Activated T-cell treated with anti-CD3 and anti-CD28 coated beads, Interleukin-2, amount 50 U/mL, for 4 hours (primary cell): ENCODE results near the gene SMIM10L2A. TPM values are rescaled to one million over a fixed set of nuclear protein-coding genes. Genes with fewer than 3 reads are reported as not detected.
"Not testable (repeated sequence)": the region's sequence is repeated elsewhere in the genome, so short reads cannot be mapped to it uniquely, and the experiment has no call there.

ENCODE experiments used
- ATAC-seq, 2 donors: fragments of 200-7000 bp; cut with Tn5 transposase; one replicate each; pipeline ENCODE4 v1.10.0; 2021
- DNase-seq: peaks from one replicate; pipeline ENCODE4 v3.0.0-alpha.2; 2020
- H3K27me3 Mint-ChIP-seq: one replicate; pipeline ENCODE4 v1.8.0; 2021; ENCODE audit warnings: low read depth, mixed read lengths
- H3K36me3 Mint-ChIP-seq: one replicate; pipeline ENCODE4 v1.8.0; 2022; ENCODE audit warnings: mixed read lengths; ENCODE audit not compliant: insufficient read depth
- H3K4me1 Mint-ChIP-seq: one replicate; pipeline ENCODE4 v1.8.0; 2021; ENCODE audit warnings: low read depth, mixed read lengths
- H3K4me3 Mint-ChIP-seq: one replicate; pipeline ENCODE4 v1.8.0; 2021; ENCODE audit warnings: mild to moderate bottlenecking, moderate library complexity, mixed read lengths
- H3K9me3 Mint-ChIP-seq: one replicate; pipeline ENCODE4 v1.8.0; 2021; ENCODE audit warnings: mixed read lengths
- total RNA-seq, 3 donors: library from RNA; stranded (reverse); gene quantifications; one replicate each; pipeline ENCODE4 v1.2.1, GENCODE V29; 2021

SMIM10L2A gene
- total RNA-seq, 3 donors from 2014 or later = 0.38 to 0.66 (median 0.61) TPM

- not testable (repeated sequence) for DNase-seq, H3K9me3 Mint-ChIP-seq, H3K27me3 Mint-ChIP-seq, H3K4me3 Mint-ChIP-seq, ATAC-seq, H3K36me3 Mint-ChIP-seq
- H3K4me1 Mint-ChIP-seq = peaks cover 20% of the 10 kb centered on the region
These were observed 15.3 kb upstream of the SMIM10L2A start for GRCh38 chrX:135406428-135406827.

GRCh38 chrX:135408794-135409193 lies 12.9 kb upstream of the SMIM10L2A start:
- Mint-ChIP-seq H3K27me3 (no peaks in the 10 kb centered on the region), H3K4me3 (no peak overlapping the region), H3K9me3 (no peaks in the 10 kb centered on the region), H3K36me3 (no peaks in the 10 kb centered on the region), H3K4me1 (peaks cover 7% of the 10 kb centered on the region)
- DNase-seq (no peak), ATAC-seq (no peak)

- Mint-ChIP-seq H3K9me3 (no peaks in the 10 kb centered on the region), H3K36me3 (no peaks in the 10 kb centered on the region), H3K4me3 (no peak overlapping the region), H3K4me1 (peaks cover 5% of the 10 kb centered on the region), H3K27me3 (no peaks in the 10 kb centered on the region)
- DNase-seq (no peak), ATAC-seq (no peak)
These were observed 10.7 kb upstream of the SMIM10L2A start for GRCh38 chrX:135410861-135411627.

DNA sequence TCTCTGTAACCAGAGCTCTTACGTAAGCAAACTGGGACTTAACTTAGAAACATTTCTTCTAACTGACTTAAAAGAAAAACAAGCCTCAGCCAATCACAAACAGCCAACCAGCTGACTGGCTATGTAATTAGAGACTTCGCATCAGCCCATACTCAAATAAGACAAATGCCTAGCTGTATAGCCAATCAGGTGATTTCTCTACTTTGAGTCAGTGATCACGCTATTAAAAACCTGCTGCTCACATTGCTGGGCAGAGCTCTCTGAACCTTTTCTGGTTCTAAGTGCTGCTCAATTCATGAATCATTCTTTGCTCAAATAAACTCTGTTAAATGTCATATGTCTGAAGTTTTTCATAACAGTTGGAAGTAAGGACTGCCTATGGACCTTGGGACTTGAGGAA lies 9.9 kb upstream of the SMIM10L2A start:
- no peaks in the 10 kb centered on the region for H3K36me3 Mint-ChIP-seq
- H3K4me3 Mint-ChIP-seq = no peak overlapping the region
- H3K27me3 Mint-ChIP-seq = no peaks in the 10 kb centered on the region
- peaks cover 5% of the 10 kb centered on the region for H3K4me1 Mint-ChIP-seq
- DNase-seq = no peak
- ATAC-seq = no peak
- H3K9me3 Mint-ChIP-seq = no peaks in the 10 kb centered on the region

DNA sequence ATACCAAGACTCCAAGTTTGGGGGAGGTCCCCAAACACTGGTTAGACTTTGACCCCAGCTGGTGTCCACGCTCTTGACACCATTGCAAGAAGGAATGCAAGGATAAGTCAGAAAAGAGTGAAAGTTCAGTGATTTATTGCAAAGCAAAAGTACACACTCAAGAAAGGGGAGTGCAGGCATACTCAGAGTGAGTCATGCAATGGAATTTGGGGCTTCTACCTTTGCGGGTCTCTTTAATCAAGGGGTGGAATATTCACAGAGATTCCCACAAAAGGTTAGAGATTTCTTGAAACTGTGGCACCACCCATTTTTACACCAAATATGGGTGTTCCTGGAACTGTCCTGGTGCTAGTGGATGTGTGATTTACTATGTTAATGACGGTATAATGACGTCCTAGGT lies 5.2 kb upstream of the SMIM10L2A start:
- Mint-ChIP-seq H3K27me3 (no peaks in the 10 kb centered on the region), H3K4me3 (no peak overlapping the region), H3K36me3 (no peaks in the 10 kb centered on the region), H3K9me3 (no peaks in the 10 kb centered on the region), H3K4me1 (peaks cover 4% of the 10 kb centered on the region)
- no peak for ATAC-seq
- DNase-seq = no peak

- Mint-ChIP-seq H3K4me3 (peak overlapping the region; percentile 68), H3K27me3 (no peaks in the 10 kb centered on the region), H3K36me3 (no peaks in the 10 kb centered on the region), H3K4me1 (peaks cover 3% of the 10 kb centered on the region), H3K9me3 (no peaks in the 10 kb centered on the region)
- DNase-seq (no peak), ATAC-seq (no peak)
These were observed 913 bp upstream of the SMIM10L2A start for GRCh38 chrX:135420831-135421230.

DNA sequence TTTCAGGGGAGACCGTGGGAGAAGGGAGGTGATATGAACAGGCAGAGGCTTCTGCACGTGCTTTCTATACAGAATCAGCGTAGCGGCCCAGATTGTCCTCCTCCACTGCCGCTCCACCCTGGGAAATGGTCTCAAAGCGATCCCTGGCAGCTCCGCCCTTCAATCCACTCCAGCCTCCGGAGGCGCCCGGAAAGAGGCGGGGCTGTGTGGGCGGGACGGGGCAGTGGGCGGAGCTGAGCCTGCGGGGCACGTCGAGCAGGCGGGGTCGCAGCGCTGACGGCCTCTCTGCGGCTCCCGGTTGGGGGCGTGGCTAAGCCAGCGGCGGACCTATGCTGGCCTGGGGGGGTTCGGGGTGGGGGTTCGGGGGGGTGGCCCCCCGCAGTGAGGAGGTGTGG lies 210 bp upstream of the SMIM10L2A start:
- Mint-ChIP-seq H3K27me3 (no peaks in the 10 kb centered on the region), H3K4me1 (peaks cover 3% of the 10 kb centered on the region)
- peak; percentile 86 for DNase-seq

GRCh38 chrX:135422810-135423168 lies 1.0 kb downstream of the SMIM10L2A start:
- peak overlapping the region; percentile 63 for H3K4me3 Mint-ChIP-seq
- not testable (repeated sequence) for H3K36me3 Mint-ChIP-seq, H3K27me3 Mint-ChIP-seq, ATAC-seq, H3K9me3 Mint-ChIP-seq, H3K4me1 Mint-ChIP-seq, DNase-seq

More for the DNA sequence above, 210 bp upstream of the SMIM10L2A start:
- no peaks in the 10 kb centered on the region for H3K36me3 Mint-ChIP-seq
- H3K4me3 Mint-ChIP-seq = peak overlapping the region; percentile 68
- no peaks in the 10 kb centered on the region for H3K9me3 Mint-ChIP-seq
- peak; percentile 84 to 87 for ATAC-seq

- not testable (repeated sequence) for DNase-seq, H3K36me3 Mint-ChIP-seq, ATAC-seq, H3K27me3 Mint-ChIP-seq, H3K9me3 Mint-ChIP-seq, H3K4me1 Mint-ChIP-seq
- H3K4me3 Mint-ChIP-seq = peak overlapping the region; percentile 63
These were observed 1.6 kb downstream of the SMIM10L2A start for GRCh38 chrX:135423173-135423864.

DNA sequence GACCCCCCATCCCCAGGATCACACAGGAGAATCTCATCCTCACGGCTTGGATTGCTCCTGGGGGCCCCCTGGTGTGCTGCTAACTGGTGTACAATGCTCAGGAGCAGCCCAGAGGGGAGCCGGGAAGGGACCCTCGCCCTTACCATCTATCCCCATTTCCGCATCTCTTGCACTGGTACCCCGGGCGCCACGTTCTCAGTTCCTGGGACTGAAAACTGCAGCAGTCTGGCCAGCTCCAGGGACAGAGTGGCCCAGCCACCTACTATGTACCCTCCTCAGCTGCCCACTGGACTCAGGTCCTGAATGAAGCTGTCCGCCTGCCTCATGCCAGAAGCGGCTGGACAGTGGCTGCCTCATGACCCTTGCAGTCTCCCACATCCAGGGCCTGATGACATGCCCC lies 2.7 kb downstream of the SMIM10L2A start:
- Mint-ChIP-seq H3K4me3 (no peak overlapping the region), H3K9me3 (no peaks in the 10 kb centered on the region), H3K27me3 (peaks cover 3% of the 10 kb centered on the region), H3K36me3 (no peaks in the 10 kb centered on the region), H3K4me1 (peaks cover 3% of the 10 kb centered on the region)
- ATAC-seq (no peak), DNase-seq (no peak)

GRCh38 chrX:135425026-135425965 lies 3.6 kb downstream of the SMIM10L2A start:
- Mint-ChIP-seq H3K4me3 (no peak overlapping the region), H3K27me3 (peaks cover 3% of the 10 kb centered on the region), H3K36me3 (no peaks in the 10 kb centered on the region), H3K9me3 (no peaks in the 10 kb centered on the region), H3K4me1 (peaks cover 3% of the 10 kb centered on the region)
- ATAC-seq (no peak), DNase-seq (no peak)

GRCh38 chrX:135429429-135429828 lies 7.7 kb downstream of the SMIM10L2A start:
- Mint-ChIP-seq H3K27me3 (peaks cover 3% of the 10 kb centered on the region), H3K36me3 (no peaks in the 10 kb centered on the region), H3K9me3 (peaks cover 7% of the 10 kb centered on the region), H3K4me1 (peaks cover 5% of the 10 kb centered on the region), H3K4me3 (no peak overlapping the region)
- DNase-seq (no peak), ATAC-seq (no peak)

GRCh38 chrX:135431886-135432285 lies 10.1 kb downstream of the SMIM10L2A start:
- no peak for DNase-seq
- Mint-ChIP-seq H3K27me3 (peaks cover 3% of the 10 kb centered on the region), H3K36me3 (no peaks in the 10 kb centered on the region), H3K9me3 (peaks cover 7% of the 10 kb centered on the region), H3K4me1 (peaks cover 5% of the 10 kb centered on the region), H3K4me3 (no peak overlapping the region)
- ATAC-seq = peak; percentile 48 to 61

GRCh38 chrX:135432453-135432852 lies 10.7 kb downstream of the SMIM10L2A start:
- peaks cover 7% of the 10 kb centered on the region for H3K9me3 Mint-ChIP-seq
- no peaks in the 10 kb centered on the region for H3K36me3 Mint-ChIP-seq
- peaks cover 5% of the 10 kb centered on the region for H3K4me1 Mint-ChIP-seq
- peaks cover 3% of the 10 kb centered on the region for H3K27me3 Mint-ChIP-seq
- ATAC-seq (no peak), DNase-seq (no peak)
- H3K4me3 Mint-ChIP-seq = no peak overlapping the region
